ENCODE data around the gene FASTKD1.

The FASTKD1 gene

GRCh38 chr2:169490834-169491233, 82.8 kb downstream of the FASTKD1 start:
- Histone ChIP-seq H3K9me3 (ENCODE audit: insufficient read depth, low read depth, low read length) (no peaks in the 10 kb centered on the region), H3K9ac (ENCODE audit: low read depth, low read length, poor library complexity, severe bottlenecking) (no peak overlapping the region), H3K4me2 (ENCODE audit: low read depth, low read length, poor library complexity, severe bottlenecking) (no peak overlapping the region), H3K27me3 (ENCODE audit: insufficient read depth, low read length, poor library complexity, severe bottlenecking) (no peaks in the 10 kb centered on the region), H3K4me1 (ENCODE audit: insufficient read depth, low read length, poor library complexity, severe bottlenecking) (no peaks in the 10 kb centered on the region), H3K79me2 (ENCODE audit: insufficient read depth, low read length) (no peaks in the 10 kb centered on the region), H2AFZ (ENCODE audit: low read length) (no peak overlapping the region), H3F3A (ENCODE audit: low read depth) (no peaks in the 10 kb centered on the region), H3K4me3 (ENCODE audit: low read length, poor library complexity, severe bottlenecking) (no peak overlapping the region), H3K36me3 (ENCODE audit: insufficient read depth, low read length) (no peaks in the 10 kb centered on the region), H3K9me2 (replicated peaks; ENCODE audit: low read depth, low read length) (no peaks in the 10 kb centered on the region), H4K20me1 (ENCODE audit: insufficient read depth, low read length, poor library complexity, severe bottlenecking) (no peaks in the 10 kb centered on the region)
- TF ChIP-seq EZH2phosphoT487 (IDR thresholded peaks at IDR 0.05; ENCODE audit: borderline replicate concordance), result no peak
- TF ChIP-seq CTCF (conservative IDR thresholded peaks at IDR 0.05; ENCODE audit: low read length), result no peak

GRCh38 chr2:169486487-169486886, 87.2 kb downstream of the FASTKD1 start:
- TF ChIP-seq EZH2phosphoT487 (IDR thresholded peaks at IDR 0.05; ENCODE audit: borderline replicate concordance) (no peak), CTCF (conservative IDR thresholded peaks at IDR 0.05; ENCODE audit: low read length) (no peak)
- Histone ChIP-seq H3K36me3 (ENCODE audit: insufficient read depth, low read length) (no peaks in the 10 kb centered on the region), H3K79me2 (ENCODE audit: insufficient read depth, low read length) (no peaks in the 10 kb centered on the region), H3F3A (ENCODE audit: low read depth) (no peaks in the 10 kb centered on the region), H2AFZ (ENCODE audit: low read length) (no peak overlapping the region), H3K9me2 (replicated peaks; ENCODE audit: low read depth, low read length) (no peaks in the 10 kb centered on the region), H3K4me2 (ENCODE audit: low read depth, low read length, poor library complexity, severe bottlenecking) (no peak overlapping the region), H3K9ac (ENCODE audit: low read depth, low read length, poor library complexity, severe bottlenecking) (no peak overlapping the region), H3K4me1 (ENCODE audit: insufficient read depth, low read length, poor library complexity, severe bottlenecking) (no peaks in the 10 kb centered on the region), H3K9me3 (ENCODE audit: insufficient read depth, low read depth, low read length) (no peaks in the 10 kb centered on the region), H3K27me3 (ENCODE audit: insufficient read depth, low read length, poor library complexity, severe bottlenecking) (no peaks in the 10 kb centered on the region), H3K4me3 (ENCODE audit: low read length, poor library complexity, severe bottlenecking) (no peak overlapping the region), H4K20me1 (ENCODE audit: insufficient read depth, low read length, poor library complexity, severe bottlenecking) (no peaks in the 10 kb centered on the region)

- Histone ChIP-seq H3K4me3 (ENCODE audit: low read length, poor library complexity, severe bottlenecking) (no peak overlapping the region), H3K27me3 (ENCODE audit: insufficient read depth, low read length, poor library complexity, severe bottlenecking) (no peaks in the 10 kb centered on the region), H3K9me2 (replicated peaks; ENCODE audit: low read depth, low read length) (no peaks in the 10 kb centered on the region), H3F3A (ENCODE audit: low read depth) (no peaks in the 10 kb centered on the region), H2AFZ (ENCODE audit: low read length) (no peak overlapping the region), H3K4me2 (ENCODE audit: low read depth, low read length, poor library complexity, severe bottlenecking) (no peak overlapping the region), H3K9ac (ENCODE audit: low read depth, low read length, poor library complexity, severe bottlenecking) (no peak overlapping the region), H3K79me2 (ENCODE audit: insufficient read depth, low read length) (no peaks in the 10 kb centered on the region), H3K4me1 (ENCODE audit: insufficient read depth, low read length, poor library complexity, severe bottlenecking) (no peaks in the 10 kb centered on the region), H3K36me3 (ENCODE audit: insufficient read depth, low read length) (no peaks in the 10 kb centered on the region), H3K9me3 (ENCODE audit: insufficient read depth, low read depth, low read length) (no peaks in the 10 kb centered on the region), H4K20me1 (ENCODE audit: insufficient read depth, low read length, poor library complexity, severe bottlenecking) (no peaks in the 10 kb centered on the region)
- TF ChIP-seq EZH2phosphoT487 (IDR thresholded peaks at IDR 0.05; ENCODE audit: borderline replicate concordance) (no peak), CTCF (conservative IDR thresholded peaks at IDR 0.05; ENCODE audit: low read length) (no peak)
These were observed 88.0 kb downstream of the FASTKD1 start for GRCh38 chr2:169485650-169486138.
